H9 (cell line): Measurements from ENCODE around the gene TMBIM6. TPM values are rescaled to one million over a fixed set of nuclear protein-coding genes. Genes with fewer than 3 reads are reported as not detected.

Source experiments
- DNase-seq: peaks from one replicate; pipeline ENCODE4 v3.0.0-alpha.2; 2017
- H2AFZ ChIP-seq: one replicate; pipeline ENCODE4 v1.6.1; 2013; ENCODE audit warnings: mild to moderate bottlenecking, low read length, control low read depth, moderate library complexity
- H2AK5ac ChIP-seq: 2 replicates; pipeline ENCODE4 v1.6.1; 2013; ENCODE audit warnings: low read length, control low read depth, mixed read lengths; ENCODE audit not compliant: insufficient read length
- H2BK120ac ChIP-seq: one replicate; pipeline ENCODE4 v1.6.1; 2013; ENCODE audit warnings: low read depth, mild to moderate bottlenecking, low read length, control low read depth, inconsistent platforms; ENCODE audit not compliant: poor library complexity, severe bottlenecking
- H2BK12ac ChIP-seq: 2 replicates; pipeline ENCODE4 v1.6.1; 2013; ENCODE audit warnings: low read length, control low read depth, mixed read lengths, low read depth; ENCODE audit not compliant: insufficient read length
- H2BK15ac ChIP-seq: 2 replicates; pipeline ENCODE4 v1.6.1; 2013; ENCODE audit warnings: low read depth, low read length, control low read depth
- H2BK20ac ChIP-seq: one replicate; pipeline ENCODE4 v1.6.1; 2013; ENCODE audit warnings: low read depth, mild to moderate bottlenecking, low read length, control low read depth, inconsistent platforms; ENCODE audit not compliant: poor library complexity, severe bottlenecking
- H2BK5ac ChIP-seq: 2 replicates; pipeline ENCODE4 v1.6.1; 2013; ENCODE audit warnings: low read length, control low read depth, mixed read lengths; ENCODE audit not compliant: insufficient read length
- H3K14ac ChIP-seq: 2 replicates; pipeline ENCODE4 v1.6.1; 2013; ENCODE audit warnings: low read length, control low read depth; ENCODE audit not compliant: insufficient read depth
- H3K18ac ChIP-seq: 2 replicates; pipeline ENCODE4 v1.6.1; 2013; ENCODE audit warnings: low read depth, mild to moderate bottlenecking, mixed read lengths, low read length, control low read depth; ENCODE audit not compliant: insufficient read length
- H3K23ac ChIP-seq: 2 replicates; pipeline ENCODE4 v1.6.1; 2013; ENCODE audit warnings: low read length, control low read depth, mixed read lengths, low read depth; ENCODE audit not compliant: insufficient read length
- H3K23me2 ChIP-seq: 2 replicates; pipeline ENCODE4 v1.6.1; 2013; ENCODE audit warnings: low read depth, mild to moderate bottlenecking, mixed read lengths, low read length, control low read depth; ENCODE audit not compliant: insufficient read length, poor library complexity, severe bottlenecking
- H3K27ac ChIP-seq: 2 replicates; pipeline ENCODE4 v1.5.1; 2013; ENCODE audit warnings: low read length, control low read depth, mixed read lengths, low read depth; ENCODE audit not compliant: insufficient read length
- H3K27me3 ChIP-seq: 2 replicates; pipeline ENCODE4 v1.6.1; 2013; ENCODE audit warnings: low read length, control low read depth, inconsistent platforms; ENCODE audit not compliant: insufficient read depth
- H3K4ac ChIP-seq: 2 replicates; pipeline ENCODE4 v1.6.1; 2013; ENCODE audit warnings: low read depth, mild to moderate bottlenecking, control low read depth, inconsistent platforms, low read length, moderate library complexity
- H3K4me1 ChIP-seq: 2 replicates; pipeline ENCODE4 v1.6.1; 2013; ENCODE audit warnings: low read length, control low read depth, inconsistent platforms; ENCODE audit not compliant: insufficient read depth
- H3K4me2 ChIP-seq: 2 replicates; pipeline ENCODE4 v1.6.1; 2013; ENCODE audit warnings: low read length, control low read depth, mixed read lengths; ENCODE audit not compliant: insufficient read length, insufficient read depth
- H3K56ac ChIP-seq: 2 replicates; pipeline ENCODE4 v1.6.1; 2013; ENCODE audit warnings: low read depth, mild to moderate bottlenecking, mixed read lengths, low read length, control low read depth; ENCODE audit not compliant: insufficient read length
- H3K79me1 ChIP-seq: 2 replicates; pipeline ENCODE4 v1.6.1; 2013; ENCODE audit warnings: low read depth, mild to moderate bottlenecking, moderate library complexity, low read length, control low read depth, inconsistent platforms; ENCODE audit not compliant: insufficient read depth, poor library complexity, severe bottlenecking
- H3K79me2 ChIP-seq: 2 replicates; pipeline ENCODE4 v1.6.1; 2013; ENCODE audit warnings: low read length, control low read depth, inconsistent platforms; ENCODE audit not compliant: insufficient read depth
- H3K9ac ChIP-seq: 2 replicates; pipeline ENCODE4 v1.6.1; 2013; ENCODE audit warnings: low read length, control low read depth, mixed read lengths; ENCODE audit not compliant: insufficient read length; ENCODE audit errors: extremely low read depth
- H3K9me3 ChIP-seq: one replicate; pipeline ENCODE4 v1.6.1; 2013; ENCODE audit warnings: low read depth, low read length, inconsistent platforms; ENCODE audit not compliant: control insufficient read depth
- H3T11ph ChIP-seq: one replicate; pipeline ENCODE4 v1.6.1; 2013; ENCODE audit warnings: mild to moderate bottlenecking, low read length, control low read depth, inconsistent platforms
- H4K20me1 ChIP-seq: one replicate; pipeline ENCODE4 v1.6.1; 2013; ENCODE audit not compliant: control insufficient read depth, insufficient read length, insufficient read depth
- H4K5ac ChIP-seq: 2 replicates; pipeline ENCODE4 v1.6.1; 2013; ENCODE audit warnings: low read depth, mild to moderate bottlenecking, mixed read lengths, low read length, control low read depth; ENCODE audit not compliant: insufficient read length
- H4K8ac ChIP-seq: replicated peaks from 2 replicates; pipeline ENCODE4 v1.6.1; 2013; ENCODE audit warnings: low read length, control low read depth, mixed read lengths, low read depth; ENCODE audit not compliant: insufficient read length
- H4K91ac ChIP-seq: 2 replicates; pipeline ENCODE4 v1.6.1; 2013; ENCODE audit warnings: low read depth, mild to moderate bottlenecking, moderate library complexity, mixed read lengths, low read length, control low read depth; ENCODE audit not compliant: insufficient read length
- H3K27ac Mint-ChIP-seq, 3 experiments: 2 replicates in 2 of 3; 3 replicates in 1 of 3; pipeline ENCODE4 v1.8.0; 2020 to 2021; ENCODE audit warnings: mixed read lengths in 3 of 3, mild to moderate bottlenecking in 1 of 3, moderate library complexity in 1 of 3
- H3K27me3 Mint-ChIP-seq: 2 replicates; pipeline ENCODE4 v1.8.0; 2021; ENCODE audit warnings: low read depth, mild to moderate bottlenecking, moderate library complexity, mixed read lengths
- H3K36me3 Mint-ChIP-seq, 3 experiments: 2 replicates in 2 of 3; 3 replicates in 1 of 3; pipeline ENCODE4 v1.8.0; 2020 to 2021; ENCODE audit warnings: low read depth in 3 of 3, mixed read lengths in 3 of 3; ENCODE audit not compliant: insufficient read depth in 1 of 3
- H3K4me1 Mint-ChIP-seq, 2 experiments: 2 replicates each; pipeline ENCODE4 v1.8.0; 2020; ENCODE audit warnings: mixed read lengths in 2 of 2
- H3K4me3 Mint-ChIP-seq, 2 experiments: 2 replicates in 1 of 2; 3 replicates in 1 of 2; pipeline ENCODE4 v1.8.0; 2020 to 2021; ENCODE audit warnings: mild to moderate bottlenecking in 2 of 2, mixed read lengths in 2 of 2, moderate library complexity in 1 of 2
- H3K9me3 Mint-ChIP-seq, 2 experiments: 2 replicates in 1 of 2; 3 replicates in 1 of 2; pipeline ENCODE4 v1.8.0; 2020; ENCODE audit warnings: mild to moderate bottlenecking in 2 of 2, mixed read lengths in 2 of 2, moderate library complexity in 1 of 2
- CTCF ChIP-seq: fragments of 200-600 bp; sonication (generic); conservative IDR thresholded peaks from 3 replicates; pipeline ENCODE4 v1.8.0; 2021; ENCODE audit warnings: antibody characterized with exemption, mild to moderate bottlenecking
- WGBS: extraction: QIAGEN DNeasy Blood & Tissue Kit; methylation state at CpG from one replicate; pipeline ENCODE4 v1.1.7; 2013; ENCODE audit warnings: missing lambda C conversion rate, low lambda C conversion rate, mixed read lengths; ENCODE audit not compliant: insufficient read length; ENCODE audit errors: extremely low coverage; 5-methylcytosine and 5-hydroxymethylcytosine counted together
- total RNA-seq: library from RNA; stranded (reverse); gene quantifications from 2 replicates; pipeline ENCODE4 v1.2.1, GENCODE V29; 2021

The TMBIM6 gene
- total RNA-seq, 1 experiment from 2014 or later: 362 TPM

GRCh38 chr12:49692851-49693250 is 48.5 kb upstream of the TMBIM6 start:
- Histone ChIP-seq H4K8ac (no peak overlapping the region), H3K23ac (no peak overlapping the region), H3K4me2 (no peak overlapping the region), H2BK15ac (no peak overlapping the region), H2BK5ac (no peak overlapping the region), H3K14ac (no peak overlapping the region), H3K56ac (no peak overlapping the region), H3K18ac (no peak overlapping the region), H3K4ac (no peak overlapping the region), H3K23me2 (no peaks in the 10 kb centered on the region), H3K9ac (no peak overlapping the region), H3K79me1 (no peaks in the 10 kb centered on the region), H3K79me2 (peaks cover 7% of the 10 kb centered on the region; the same call in 1 of the 2 replicates), H2BK120ac (no peak overlapping the region), H2AK5ac (no peak overlapping the region), H4K5ac (no peak overlapping the region), H3K9me3 (no peaks in the 10 kb centered on the region), H3K4me1 (peaks cover 9% of the 10 kb centered on the region), H2AFZ (no peak overlapping the region), H2BK12ac (no peak overlapping the region), H4K91ac (no peak overlapping the region), H4K20me1 (no peaks in the 10 kb centered on the region), H3T11ph (no peak overlapping the region), H3K27me3 (no peaks in the 10 kb centered on the region), H2BK20ac (no peak overlapping the region), H3K27ac (peak overlapping the region; percentile 46)
- DNase-seq: no peak
- Mint-ChIP-seq H3K27ac (peak overlapping the region in 2 of 3 experiments; percentile 89 to 90; a peak in 6 of 7 replicates), H3K36me3 (peaks cover 0 to 8% (median 3%) of the 10 kb centered on the region in 3 experiments; a peak in 5 of 7 replicates), H3K4me3 (no peak overlapping the region), H3K27me3 (no peaks in the 10 kb centered on the region), H3K9me3 (peaks cover 2 to 3% of the 10 kb centered on the region in 2 experiments; a peak in 4 of 5 replicates), H3K4me1 (peaks cover 47 to 49% of the 10 kb centered on the region in 2 experiments)
- no peak for TF ChIP-seq CTCF
- no CpG with 5 or more reads among the region's 3 CpGs for WGBS
